Sigmoid colon (tissue), 7 donors: ENCODE data around the gene XPR1. TPM values are rescaled to one million over a fixed set of nuclear protein-coding genes. Genes with fewer than 3 reads are reported as not detected.
A peak's percentile ranks its signal among the peaks of the same experiment; 100 is the strongest.

ENCODE experiments used
- DNase-seq: peaks from one replicate; pipeline ENCODE4 v3.0.0-alpha.2; 2019
- H3K27ac ChIP-seq, 4 donors: fragments of 200-600 bp; sonication (generic); one replicate each; pipeline ENCODE4 v1.5.1; 2016 to 2019; ENCODE audit warnings: mild to moderate bottlenecking in 1 of 4
- H3K27me3 ChIP-seq, 3 donors: fragments of 200-600 bp; sonication (generic); one replicate each; pipeline ENCODE4 v1.5.1; 2019; ENCODE audit warnings: mild to moderate bottlenecking in 1 of 3
- H3K36me3 ChIP-seq, 4 donors: fragments of 200-600 bp; sonication (generic); one replicate each; pipeline ENCODE4 v1.5.1; 2016 to 2019
- H3K4me1 ChIP-seq, 4 donors: fragments of 200-600 bp; sonication (generic); one replicate each; pipeline ENCODE4 v1.5.1; 2017 to 2019
- H3K4me3 ChIP-seq, 4 donors: fragments of 200-600 bp; sonication (generic); one replicate each; pipeline ENCODE4 v1.5.1; 2017 to 2019; ENCODE audit warnings: mild to moderate bottlenecking in 2 of 4, moderate library complexity in 1 of 4
- H3K9me3 ChIP-seq, 4 donors: fragments of 200-600 bp in 3 of 4; sonication (generic) in 3 of 4; one replicate each; pipeline versions ENCODE4 v1.5.1 to v1.6.1; 2013 to 2019
- CTCF ChIP-seq, 4 experiments: fragments of 450-650 bp in 3 of 4; fragments of 200-600 bp in 1 of 4; IDR thresholded peaks; one replicate each; pipeline ENCODE4 v1.5.1; 2016 to 2019; ENCODE audit warnings: antibody characterized with exemption in 4 of 4, mild to moderate bottlenecking in 3 of 4, moderate library complexity in 2 of 4
- EP300 ChIP-seq, 4 donors: sonication (generic); formaldehyde crosslinking; IDR thresholded peaks; one replicate each; pipeline ENCODE4 v1.6.1; 2017; ENCODE audit warnings: antibody characterized with exemption in 4 of 4
- POLR2A ChIP-seq, 2 donors: fragments of 450-650 bp; IDR thresholded peaks; one replicate each; pipeline ENCODE4 v1.6.1; 2016; ENCODE audit warnings: antibody characterized with exemption in 2 of 2, mild to moderate bottlenecking in 2 of 2, moderate library complexity in 2 of 2
- POLR2AphosphoS5 ChIP-seq, 4 donors: sonication (generic); formaldehyde crosslinking; IDR thresholded peaks; one replicate each; pipeline ENCODE4 v1.6.1; 2017; ENCODE audit warnings: antibody characterized with exemption in 4 of 4
- WGBS, 2 donors: extraction: QIAGEN DNeasy Blood & Tissue Kit; methylation state at CpG; one replicate each; pipeline ENCODE4 v1.1.7; 2013; 5-methylcytosine and 5-hydroxymethylcytosine counted together
- intact Hi-C: fragments of 100-400 bp; cut with DNase I; formaldehyde crosslinking; loops from one replicate; pipeline ENCODE4 v1.15.1; 2023
- polyA plus RNA-seq, 3 donors: library from polyadenylated mRNA; stranded (reverse); fragments of 200-250 nt; gene quantifications; one replicate each; pipeline ENCODE4 v1.2.3, GENCODE V29; 2013
- total RNA-seq, 4 donors: library from RNA; depleted of rRNA; stranded (reverse); fragments of >200 nt; gene quantifications; one replicate each; pipeline ENCODE4 v1.1.0, GENCODE V29; 2016
- donor health status: healthy with polysubstance abuse.
- donor health status: Bipolar disorder and iron deficiency.
- donor health status: healthy.

The XPR1 gene
- total and polyA plus RNA-seq, 7 donors, result 1.8 to 18.8 (median 11.3) TPM

GRCh38 chr1:180923887-180924286 lies 292.1 kb downstream of the XPR1 start:
- no peak for DNase-seq
- intact Hi-C loops, result no loop called here

GRCh38 chr1:180924939-180925338 lies 293.1 kb downstream of the XPR1 start:
- no peaks in the 10 kb centered on the region for H3K9me3 ChIP-seq
- 77 to 92% methylated on average over 2 of the region's 2 CpGs for WGBS, 2 donors
- H3K27me3 ChIP-seq, result no peaks in the 10 kb centered on the region
- H3K27ac ChIP-seq, result peak overlapping the region in 3 of 4 donors; percentile 83 to 89 (median 88)
- TF ChIP-seq POLR2AphosphoS5 (IDR thresholded peaks at IDR 0.05), result no peak
- TF ChIP-seq CTCF (IDR thresholded peaks at IDR 0.05), result no peak
- no peak for TF ChIP-seq POLR2A (IDR thresholded peaks at IDR 0.05)
- TF ChIP-seq EP300 (IDR thresholded peaks at IDR 0.05), result no peak
- peaks cover 0 to 3% (median 0%) of the 10 kb centered on the region in 4 donors for H3K36me3 ChIP-seq
- H3K4me1 ChIP-seq, result peaks cover 0 to 53% (median 46%) of the 10 kb centered on the region in 4 donors
- intact Hi-C loops, result no loop called here
- H3K4me3 ChIP-seq, result no peak overlapping the region
- DNase-seq, result no peak

More at GRCh38 chr1:180923887-180924286, 292.1 kb downstream of the XPR1 start:
- 80 to 81% methylated on average over 4 of the region's 4 CpGs for WGBS, 2 donors
- no peaks in the 10 kb centered on the region for H3K9me3 ChIP-seq
- peak overlapping the region in 1 of 4 donors; percentile 48 for H3K27ac ChIP-seq
- peaks cover 0 to 7% (median 0%) of the 10 kb centered on the region in 4 donors for H3K36me3 ChIP-seq
- TF ChIP-seq POLR2AphosphoS5 (IDR thresholded peaks at IDR 0.05), result no peak
- no peak for TF ChIP-seq CTCF (IDR thresholded peaks at IDR 0.05)
- no peak for TF ChIP-seq POLR2A (IDR thresholded peaks at IDR 0.05)
- no peak for TF ChIP-seq EP300 (IDR thresholded peaks at IDR 0.05)
- no peaks in the 10 kb centered on the region for H3K27me3 ChIP-seq
- peaks cover 0 to 47% (median 41%) of the 10 kb centered on the region in 4 donors for H3K4me1 ChIP-seq
- no peak overlapping the region for H3K4me3 ChIP-seq

GRCh38 chr1:180925471-180926051 lies 293.7 kb downstream of the XPR1 start:
- no peak for DNase-seq
- H3K4me1 ChIP-seq, result peaks cover 0 to 53% (median 46%) of the 10 kb centered on the region in 4 donors
- TF ChIP-seq POLR2AphosphoS5 (IDR thresholded peaks at IDR 0.05), result no peak
- no peaks in the 10 kb centered on the region for H3K9me3 ChIP-seq
- 15 to 67% methylated on average over 7 of the region's 7 CpGs for WGBS, 2 donors
- peaks cover 0 to 6% (median 0%) of the 10 kb centered on the region in 4 donors for H3K36me3 ChIP-seq
- H3K27me3 ChIP-seq, result no peaks in the 10 kb centered on the region
- H3K4me3 ChIP-seq, result no peak overlapping the region
- H3K27ac ChIP-seq, result peak overlapping the region; percentile 80 to 89 (median 86)
- intact Hi-C loops, result loop anchor here (2.0 kb wide), 1 partner anchor 15 kb away; no protein-coding TSS in a partner anchor

- intact Hi-C loops, result loop anchor here (2.0 kb wide), 1 partner anchor 16 kb away; no protein-coding TSS in a partner anchor
- peaks cover 0 to 14% (median 2%) of the 10 kb centered on the region in 4 donors for H3K36me3 ChIP-seq
- H3K4me1 ChIP-seq, result peaks cover 0 to 53% (median 46%) of the 10 kb centered on the region in 4 donors
- DNase-seq, result peak; percentile 84
- peak overlapping the region in 3 of 4 donors; percentile 5 to 20 (median 12) for H3K4me3 ChIP-seq
- TF ChIP-seq POLR2AphosphoS5 (IDR thresholded peaks at IDR 0.05) (peak; percentile 31 to 52 (median 51)), EP300 (IDR thresholded peaks at IDR 0.05) (no peak), CTCF (IDR thresholded peaks at IDR 0.05) (no peak), POLR2A (IDR thresholded peaks at IDR 0.05) (no peak)
- H3K9me3 ChIP-seq, result no peaks in the 10 kb centered on the region
- no peaks in the 10 kb centered on the region for H3K27me3 ChIP-seq
- peak overlapping the region; percentile 80 to 89 (median 86) for H3K27ac ChIP-seq
- 40 to 83% methylated on average over 14 of the region's 14 CpGs for WGBS, 2 donors
Observed at GRCh38 chr1:180926164-180926981, 294.6 kb downstream of the XPR1 start.

- TF ChIP-seq CTCF (IDR thresholded peaks at IDR 0.05) (no peak), EP300 (IDR thresholded peaks at IDR 0.05) (peak in 1 of 4 donors; percentile 87), POLR2AphosphoS5 (IDR thresholded peaks at IDR 0.05) (peak; percentile 77 to 88 (median 87)), POLR2A (IDR thresholded peaks at IDR 0.05) (no peak)
- WGBS, 2 donors, result 80 to 84% methylated on average over 13 of the region's 13 CpGs
- peaks cover 0 to 19% (median 4%) of the 10 kb centered on the region in 4 donors for H3K36me3 ChIP-seq
- DNase-seq, result peak; percentile 87
- H3K4me1 ChIP-seq, result peaks cover 0 to 53% (median 46%) of the 10 kb centered on the region in 4 donors
- no peak overlapping the region for H3K4me3 ChIP-seq
- intact Hi-C loops, result loop anchor here (2.0 kb wide), 1 partner anchor 17 kb away; no protein-coding TSS in a partner anchor
- peak overlapping the region; percentile 80 to 89 (median 86) for H3K27ac ChIP-seq
- no peaks in the 10 kb centered on the region for H3K27me3 ChIP-seq
- no peaks in the 10 kb centered on the region for H3K9me3 ChIP-seq
Observed at GRCh38 chr1:180927348-180927747, 295.5 kb downstream of the XPR1 start.
